ENCODE results near the gene TRIM24. TPM values are rescaled to one million over a fixed set of nuclear protein-coding genes. Genes with fewer than 3 reads are reported as not detected.
"Not testable (repeated sequence)": the region's sequence is repeated elsewhere in the genome, so short reads cannot be mapped to it uniquely, and the experiment has no call there.

TRIM24 gene
- total RNA-seq, 2 experiments from 2014 or later: 14.1 to 16.0 TPM

GRCh38 chr7:138499340-138499739, 39.3 kb downstream of the TRIM24 start:
- Mint-ChIP-seq H3K4me3 (no peak overlapping the region), H3K36me3 (ENCODE audit: low read depth) (peaks cover 60% of the 10 kb centered on the region), H3K4me1 (ENCODE audit: low read depth) (peaks cover 52% of the 10 kb centered on the region), H3K27ac (no peak overlapping the region), H3K27me3 (no peaks in the 10 kb centered on the region), H3K9me3 (no peaks in the 10 kb centered on the region)
- Histone ChIP-seq H3K36me3 (ENCODE audit: insufficient read depth, low read length) (no peaks in the 10 kb centered on the region), H3K27ac (ENCODE audit: low read depth in 1 of 2, low read length in 2 of 2) (no peak overlapping the region), H3K4me3 (ENCODE audit: low read length) (no peak overlapping the region), H3K27me3 (ENCODE audit: control insufficient read depth in 1 of 2, insufficient read depth in 2 of 2, low read length in 2 of 2) (no peaks in the 10 kb centered on the region), H3K9me3 (ENCODE audit: control insufficient read depth in 1 of 2, insufficient read depth in 1 of 2, low read length in 2 of 2) (peaks cover 0 to 6% of the 10 kb centered on the region in 2 experiments), H3K4me1 (ENCODE audit: insufficient read depth, low read length) (no peaks in the 10 kb centered on the region)
- DNase-seq (no peak), ATAC-seq (ENCODE audit: poor library complexity) (no peak)
- CTCF ChIA-PET: no interaction called here
- intact Hi-C loops (cut with DNase I, micrococcal nuclease): no loop called here
- TF ChIP-seq CTCF (IDR thresholded peaks at IDR 0.05): no peak
- POLR2A ChIA-PET: no interaction called here

- H3K27ac Mint-ChIP-seq; H3K9me3 Mint-ChIP-seq; H3K27me3 Mint-ChIP-seq; H3K4me3 ChIP-seq (ENCODE audit: low read length); H3K27ac ChIP-seq (ENCODE audit: low read depth in 1 of 2, low read length in 2 of 2); H3K4me3 Mint-ChIP-seq; H3K36me3 ChIP-seq (ENCODE audit: insufficient read depth, low read length); H3K4me1 ChIP-seq (ENCODE audit: insufficient read depth, low read length); ATAC-seq (ENCODE audit: poor library complexity); H3K9me3 ChIP-seq (ENCODE audit: control insufficient read depth in 1 of 2, insufficient read depth in 1 of 2, low read length in 2 of 2); POLR2A ChIA-PET; DNase-seq; H3K27me3 ChIP-seq (ENCODE audit: control insufficient read depth in 1 of 2, insufficient read depth in 2 of 2, low read length in 2 of 2): not testable (repeated sequence)
- intact Hi-C loops (cut with DNase I, micrococcal nuclease): loop anchor here in 1 of 2 experiments (2.0 kb wide), 1 partner anchor 50 kb away; no protein-coding TSS in a partner anchor
- peaks cover 47% of the 10 kb centered on the region for H3K4me1 Mint-ChIP-seq (ENCODE audit: low read depth)
- H3K36me3 Mint-ChIP-seq (ENCODE audit: low read depth): peaks cover 60% of the 10 kb centered on the region
- CTCF ChIA-PET: interaction anchor here (0.6 kb wide), 1 partner anchor 106 kb away, joined by 3 read pairs; no protein-coding TSS in a partner anchor
Measured at GRCh38 chr7:138500303-138500702, 40.2 kb downstream of the TRIM24 start.

- peaks cover 10% of the 10 kb centered on the region for H3K36me3 ChIP-seq (ENCODE audit: insufficient read depth, low read length)
- peaks cover 0 to 6% of the 10 kb centered on the region in 2 experiments for H3K9me3 ChIP-seq (ENCODE audit: control insufficient read depth in 1 of 2, insufficient read depth in 1 of 2, low read length in 2 of 2)
- H3K4me3 ChIP-seq (ENCODE audit: low read length): no peak overlapping the region
- Mint-ChIP-seq H3K27me3 (no peaks in the 10 kb centered on the region), H3K4me3 (no peak overlapping the region), H3K36me3 (ENCODE audit: low read depth) (peaks cover 63% of the 10 kb centered on the region), H3K9me3 (no peaks in the 10 kb centered on the region), H3K4me1 (ENCODE audit: low read depth) (peaks cover 46% of the 10 kb centered on the region), H3K27ac (no peak overlapping the region)
- DNase-seq (no peak), ATAC-seq (ENCODE audit: poor library complexity) (no peak)
- intact Hi-C loops (cut with DNase I, micrococcal nuclease): loop anchor here in 1 of 2 experiments (2.0 kb wide), 1 partner anchor 50 kb away; no protein-coding TSS in a partner anchor
- no peak overlapping the region for H3K27ac ChIP-seq (ENCODE audit: low read depth in 1 of 2, low read length in 2 of 2)
- ChIA-PET POLR2A (no interaction called here), CTCF (no interaction called here)
- H3K27me3 ChIP-seq (ENCODE audit: control insufficient read depth in 1 of 2, insufficient read depth in 2 of 2, low read length in 2 of 2): no peaks in the 10 kb centered on the region
- TF ChIP-seq CTCF (IDR thresholded peaks at IDR 0.05): no peak
- no peaks in the 10 kb centered on the region for H3K4me1 ChIP-seq (ENCODE audit: insufficient read depth, low read length)
Measured at GRCh38 chr7:138500892-138501291, 40.8 kb downstream of the TRIM24 start.
